Measurements from ENCODE around the gene VTI1A. TPM values are rescaled to one million over a fixed set of nuclear protein-coding genes. Genes with fewer than 3 reads are reported as not detected.

The VTI1A gene
- total and polyA plus RNA-seq, 2 of the 8 experiments (the other 6 are each of a cell fraction or from before 2014, with no cell fraction given) = 6.0 to 20.0 TPM

GRCh38 chr10:112779025-112779770 is 332.2 kb downstream of the VTI1A start:
- peaks cover 0 to 6% (median 1%) of the 10 kb centered on the region in 4 experiments; a peak in 3 of 7 replicates for H3K4me1 ChIP-seq (replicated peaks in 1 of 4; ENCODE audit: control insufficient read depth in 3 of 4, insufficient read depth in 4 of 4, low read length in 3 of 4)
- no peaks in the 10 kb centered on the region for H3K27me3 ChIP-seq (replicated peaks in 1 of 4; ENCODE audit: control insufficient read depth in 3 of 4, extremely low read depth in 1 of 4, insufficient read depth in 3 of 4, low read length in 3 of 4)
- POLR2A ChIA-PET (ENCODE audit: partially characterized antibody) = no interaction called here
- no peak overlapping the region for H3K4me2 ChIP-seq (ENCODE audit: insufficient read depth in 1 of 2, low read depth in 2 of 2, low read length in 2 of 2)
- no peak overlapping the region for H3K27ac ChIP-seq (ENCODE audit: low read depth, low read length)
- DNase-seq (ENCODE audit: low read depth in 1 of 2, low spot score in 2 of 2) (peak in 1 of 2 experiments; percentile 7), FAIRE-seq (no peak)
- no peaks in the 10 kb centered on the region for H3K79me1 ChIP-seq (ENCODE audit: low read depth, low read length)
- H3K23me2 ChIP-seq (ENCODE audit: low read depth, low read length) = no peaks in the 10 kb centered on the region
- H4K20me1 ChIP-seq (replicated peaks in 1 of 2; ENCODE audit: control insufficient read depth in 1 of 2, insufficient read depth in 2 of 2, low read length in 2 of 2) = no peaks in the 10 kb centered on the region
- no peaks in the 10 kb centered on the region for H3K36me3 ChIP-seq (ENCODE audit: control insufficient read depth in 2 of 4, insufficient read depth in 4 of 4, low read length in 3 of 4)
- no peak overlapping the region for H2BK120ac ChIP-seq (replicated peaks; ENCODE audit: low read depth, low read length)
- H3K18ac ChIP-seq (ENCODE audit: extremely low read depth, low read length) = no peak overlapping the region
- no peak overlapping the region for H4K8ac ChIP-seq (ENCODE audit: extremely low read depth, insufficient read depth, low read length)
- H2BK12ac ChIP-seq (ENCODE audit: low read depth, low read length) = no peak overlapping the region
- H2BK5ac ChIP-seq (ENCODE audit: low read depth, low read length) = no peak overlapping the region
- WGBS, 2 experiments (ENCODE audit: extremely low coverage in 1 of 2, insufficient coverage in 1 of 2, insufficient read length in 1 of 2, insufficient replicate concordance in 2 of 2, low coverage in 1 of 2, low lambda C conversion rate in 2 of 2, missing lambda C conversion rate in 1 of 2) = 91% methylated on average over 7 of the region's 7 CpGs; no CpG with 5 or more reads in 1 of the 2 experiments
- no peak overlapping the region for H4K5ac ChIP-seq (ENCODE audit: insufficient read length, low read depth, low read length)
- no peak overlapping the region for H3K14ac ChIP-seq (ENCODE audit: insufficient read length)
- CTCF ChIA-PET (ENCODE audit: partially characterized antibody) = interaction anchor here (0.9 to 4.0 kb wide), 4 partner anchors 9 to 523 kb away, joined by 4 to 18 read pairs (median 5); no protein-coding TSS in a partner anchor
- no peak overlapping the region for H2BK15ac ChIP-seq (ENCODE audit: low read length)
- no peak overlapping the region for H2AFZ ChIP-seq (ENCODE audit: low read length)
- H3K23ac ChIP-seq (ENCODE audit: insufficient read length) = no peak overlapping the region
- H3K56ac ChIP-seq (replicated peaks; ENCODE audit: insufficient read length, low read depth, low read length) = no peak overlapping the region
- H3K79me2 ChIP-seq (ENCODE audit: control insufficient read depth in 1 of 2, insufficient read depth in 2 of 2, low read length in 2 of 2) = no peaks in the 10 kb centered on the region
- no peak overlapping the region for H4K91ac ChIP-seq (replicated peaks; ENCODE audit: insufficient read length, low read length)
- H3K9ac ChIP-seq (replicated peaks in 1 of 4; ENCODE audit: extremely low read depth in 1 of 4, low read depth in 3 of 4, low read length in 3 of 4) = no peak overlapping the region
- H2BK20ac ChIP-seq (ENCODE audit: low read length) = no peak overlapping the region
- H3K9me3 ChIP-seq (ENCODE audit: insufficient read depth in 2 of 2, low read depth in 1 of 2, low read length in 1 of 2) = no peaks in the 10 kb centered on the region
- no peak overlapping the region for H3K4me3 ChIP-seq (ENCODE audit: extremely low read depth in 1 of 4, insufficient read depth in 2 of 4, low read depth in 3 of 4, low read length in 4 of 4)
- no peak overlapping the region for H2AK5ac ChIP-seq (ENCODE audit: low read depth, low read length)
- H3K4ac ChIP-seq (replicated peaks; ENCODE audit: insufficient read length, low read depth, low read length) = no peak overlapping the region
- TF ChIP-seq USF2 (IDR thresholded peaks at IDR 0.05; ENCODE audit: low read length) (no peak), YY1 (IDR thresholded peaks at IDR 0.05; ENCODE audit: low read depth, low read length) (no peak), ASH2L (IDR thresholded peaks at IDR 0.05; ENCODE audit: low read length) (no peak), POLR2AphosphoS5 (IDR thresholded peaks at IDR 0.05; ENCODE audit: low read depth, low read length) (no peak), SIX5 (IDR thresholded peaks at IDR 0.05; ENCODE audit: low read depth, low read length) (no peak), KDM1A (IDR thresholded peaks at IDR 0.05; ENCODE audit: borderline replicate concordance, low read length) (no peak), TCF12 (IDR thresholded peaks at IDR 0.05; ENCODE audit: low read depth, low read length) (no peak)
